ENCODE data around the gene PRAMEF13. TPM values are rescaled to one million over a fixed set of nuclear protein-coding genes. Genes with fewer than 3 reads are reported as not detected.

The PRAMEF13 gene
- total RNA-seq, 1 donor from 2014 or later = not detected

Other genes with a start within 250 kb of the PRAMEF13 start
- gene PRAMEF27, start 144.8 kb downstream of the PRAMEF13 start, total RNA-seq = not detected in 2 replicates
- gene HNRNPCL3, start 140.6 kb downstream of the PRAMEF13 start, total RNA-seq = not detected in 2 replicates
- not detected in 2 replicates for gene PRAMEF25, start 130.6 kb downstream of the PRAMEF13 start, total RNA-seq
- gene HNRNPCL2, start 84.6 kb downstream of the PRAMEF13 start, total RNA-seq = not detected in 2 replicates
- gene PRAMEF26, start 45.4 kb downstream of the PRAMEF13 start, total RNA-seq = not detected in 2 replicates
- not detected in 2 replicates for gene HNRNPCL4, start 35.8 kb downstream of the PRAMEF13 start, total RNA-seq
- gene PRAMEF9, start 29.6 kb downstream of the PRAMEF13 start, total RNA-seq = not detected in 2 replicates
- not detected in 2 replicates for gene PRAMEF18, start 24.7 kb upstream of the PRAMEF13 start, total RNA-seq
- not detected in 2 replicates for gene PRAMEF5, start 52.8 kb upstream of the PRAMEF13 start, total RNA-seq
- not detected in 2 replicates for gene PRAMEF8, start 83.7 kb upstream of the PRAMEF13 start, total RNA-seq
- not detected in 2 replicates for gene PRAMEF33, start 102.1 kb upstream of the PRAMEF13 start, total RNA-seq
- gene PRAMEF15, start 114.2 kb upstream of the PRAMEF13 start, total RNA-seq = not detected in 2 replicates
- not detected in 2 replicates for gene PRAMEF14, start 145.7 kb upstream of the PRAMEF13 start, total RNA-seq
- not detected in 2 replicates for gene PRAMEF19, start 170.5 kb upstream of the PRAMEF13 start, total RNA-seq
- gene PRAMEF17, start 188.2 kb upstream of the PRAMEF13 start, total RNA-seq = not detected in 2 replicates
- gene PRAMEF20, start 209.0 kb upstream of the PRAMEF13 start, total RNA-seq = not detected in 2 replicates